ENCODE results near the gene SERGEF.

DNA sequence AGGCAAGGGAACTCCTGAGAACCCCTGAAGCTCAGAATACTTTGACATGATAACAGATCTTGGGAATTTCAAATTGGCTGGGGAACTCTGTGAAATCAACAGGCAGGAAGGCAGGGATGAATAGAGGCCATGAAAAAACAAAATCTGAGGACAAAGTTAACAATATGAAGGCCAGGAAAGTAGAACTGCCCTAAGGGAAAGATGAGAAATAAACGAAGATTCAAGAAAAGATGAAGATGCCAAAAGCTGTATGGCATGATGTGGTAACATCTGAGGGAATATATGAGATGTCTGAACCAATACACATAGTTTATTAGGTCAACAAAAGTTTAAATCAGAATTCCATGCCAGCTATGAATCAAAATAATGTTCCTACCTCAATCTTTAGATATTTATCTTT lies 25.0 kb downstream of the SERGEF start:
- TF ChIP-seq, protein P1, sequence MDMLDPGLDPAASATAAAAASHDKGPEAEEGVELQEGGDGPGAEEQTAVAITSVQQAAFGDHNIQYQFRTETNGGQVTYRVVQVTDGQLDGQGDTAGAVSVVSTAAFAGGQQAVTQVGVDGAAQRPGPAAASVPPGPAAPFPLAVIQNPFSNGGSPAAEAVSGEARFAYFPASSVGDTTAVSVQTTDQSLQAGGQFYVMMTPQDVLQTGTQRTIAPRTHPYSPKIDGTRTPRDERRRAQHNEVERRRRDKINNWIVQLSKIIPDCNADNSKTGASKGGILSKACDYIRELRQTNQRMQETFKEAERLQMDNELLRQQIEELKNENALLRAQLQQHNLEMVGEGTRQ (IDR thresholded peaks at IDR 0.05; ENCODE audit: low read depth, low read length), result no peak
- TF ChIP-seq POLR2A (IDR thresholded peaks at IDR 0.05; ENCODE audit: low read depth, low read length), result no peak
- TF ChIP-seq CHD1 (IDR thresholded peaks at IDR 0.05; ENCODE audit: low read depth, low read length), result no peak
- TF ChIP-seq, protein P2, sequence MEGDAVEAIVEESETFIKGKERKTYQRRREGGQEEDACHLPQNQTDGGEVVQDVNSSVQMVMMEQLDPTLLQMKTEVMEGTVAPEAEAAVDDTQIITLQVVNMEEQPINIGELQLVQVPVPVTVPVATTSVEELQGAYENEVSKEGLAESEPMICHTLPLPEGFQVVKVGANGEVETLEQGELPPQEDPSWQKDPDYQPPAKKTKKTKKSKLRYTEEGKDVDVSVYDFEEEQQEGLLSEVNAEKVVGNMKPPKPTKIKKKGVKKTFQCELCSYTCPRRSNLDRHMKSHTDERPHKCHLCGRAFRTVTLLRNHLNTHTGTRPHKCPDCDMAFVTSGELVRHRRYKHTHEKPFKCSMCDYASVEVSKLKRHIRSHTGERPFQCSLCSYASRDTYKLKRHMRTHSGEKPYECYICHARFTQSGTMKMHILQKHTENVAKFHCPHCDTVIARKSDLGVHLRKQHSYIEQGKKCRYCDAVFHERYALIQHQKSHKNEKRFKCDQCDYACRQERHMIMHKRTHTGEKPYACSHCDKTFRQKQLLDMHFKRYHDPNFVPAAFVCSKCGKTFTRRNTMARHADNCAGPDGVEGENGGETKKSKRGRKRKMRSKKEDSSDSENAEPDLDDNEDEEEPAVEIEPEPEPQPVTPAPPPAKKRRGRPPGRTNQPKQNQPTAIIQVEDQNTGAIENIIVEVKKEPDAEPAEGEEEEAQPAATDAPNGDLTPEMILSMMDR (conservative IDR thresholded peaks at IDR 0.05; ENCODE audit: low read depth, low read length), result no peak
- TF ChIP-seq MXI1 (IDR thresholded peaks at IDR 0.05; ENCODE audit: borderline replicate concordance, low read depth, low read length), result no peak

Data from IMR-90 (cell line).